PC-3 (cell line): ENCODE data around the gene PIGO. TPM values are rescaled to one million over a fixed set of nuclear protein-coding genes. Genes with fewer than 3 reads are reported as not detected.

Source experiments
- ATAC-seq: fragments of 200-7000 bp; cut with Tn5 transposase; 2 replicates; pipeline ENCODE4 v1.9.1; 2020; ENCODE audit warnings: mild to moderate bottlenecking, moderate library complexity
- BruUV-seq: library from RNA; stranded (reverse); fragments of 400-500 nt; replicated peaks from 2 replicates; lab custom pipeline; 2021; lab: Mats Ljungman, UMichigan
- CTCF ChIA-PET: fragments of 300-600 bp; sonication (Branson Sonifier 250); formaldehyde crosslinking; loops from one replicate; lab custom pipeline; 2022; ENCODE audit warnings: antibody characterized with exemption; lab: Charles Lee
- POLR2A ChIA-PET: fragments of 300-600 bp; sonication (Branson Sonifier 250); formaldehyde crosslinking; loops from one replicate; lab custom pipeline; 2022; ENCODE audit warnings: antibody characterized with exemption; ENCODE audit not compliant: unreplicated experiment; lab: Charles Lee
- DNase-seq: peaks from one replicate; pipeline ENCODE4 v3.0.0-alpha.2; 2015
- H2AFZ ChIP-seq: fragments of 300-600 bp; sonication (generic); 2 replicates; pipeline ENCODE4 v1.6.0; 2016; ENCODE audit warnings: antibody characterized with exemption, low read length
- H3F3A ChIP-seq: fragments of 300-600 bp; sonication (generic); one replicate; pipeline ENCODE4 v1.6.0; 2017; ENCODE audit warnings: antibody characterized with exemption, low read length, control low read depth, mild to moderate bottlenecking; ENCODE audit not compliant: unreplicated experiment
- H3K27ac ChIP-seq: fragments of 300-600 bp; sonication (generic); 2 replicates; pipeline ENCODE4 v1.5.1; 2016; ENCODE audit warnings: mild to moderate bottlenecking, low read length
- H3K27me3 ChIP-seq: fragments of 300-600 bp; sonication (generic); 2 replicates; pipeline ENCODE4 v1.6.1; 2016; ENCODE audit warnings: low read length, mixed read lengths
- H3K36me3 ChIP-seq: fragments of 300-600 bp; sonication (generic); 2 replicates; pipeline ENCODE4 v1.6.1; 2016; ENCODE audit warnings: low read depth, mixed run types, low read length, mixed read lengths
- H3K4me1 ChIP-seq: fragments of 300-600 bp; sonication (generic); 2 replicates; pipeline ENCODE4 v1.5.1; 2016; ENCODE audit warnings: low read length; ENCODE audit not compliant: insufficient read depth
- H3K4me2 ChIP-seq: fragments of 300-600 bp; sonication (generic); 2 replicates; pipeline ENCODE4 v1.6.0; 2016; ENCODE audit warnings: low read length
- H3K4me3 ChIP-seq: fragments of 300-600 bp; sonication (generic); 2 replicates; pipeline ENCODE4 v1.5.1; 2016; ENCODE audit warnings: mild to moderate bottlenecking, low read length, mixed read lengths
- H3K79me2 ChIP-seq: fragments of 300-600 bp; sonication (generic); 2 replicates; pipeline ENCODE4 v1.6.1; 2017; ENCODE audit warnings: low read length, mixed read lengths
- H3K9ac ChIP-seq: fragments of 300-600 bp; sonication (generic); 2 replicates; pipeline ENCODE4 v1.6.0; 2016; ENCODE audit warnings: mild to moderate bottlenecking, low read length
- H3K9me2 ChIP-seq: fragments of 300-600 bp; sonication (generic); replicated peaks from 2 replicates; pipeline ENCODE4 v1.6.1; 2016; ENCODE audit warnings: mixed run types, low read length, mixed read lengths
- H3K9me3 ChIP-seq: fragments of 300-600 bp; sonication (generic); 2 replicates; pipeline ENCODE4 v1.6.1; 2016; ENCODE audit warnings: low read length, mixed read lengths
- H4K20me1 ChIP-seq: fragments of 300-600 bp; sonication (generic); 2 replicates; pipeline ENCODE4 v1.6.1; 2016; ENCODE audit warnings: low read length, mixed read lengths
- EZH2 ChIP-seq: fragments of 300-600 bp; sonication (generic); IDR thresholded peaks from one replicate; pipeline ENCODE4 v1.6.1; 2017; ENCODE audit warnings: antibody characterized with exemption, mild to moderate bottlenecking, low read length; ENCODE audit not compliant: unreplicated experiment
- EZH2phosphoT487 ChIP-seq: fragments of 300-600 bp; sonication (generic); IDR thresholded peaks from 2 replicates; pipeline ENCODE4 v1.6.1; 2018; ENCODE audit warnings: mild to moderate bottlenecking, antibody characterized with exemption, low read length, borderline replicate concordance
- intact Hi-C: fragments of 100-400 bp; cut with micrococcal nuclease; formaldehyde crosslinking; loops from 2 replicates; pipeline ENCODE4 v1.9.0; 2023
- total RNA-seq: library from RNA; depleted of rRNA; stranded (reverse); fragments of >200 nt; gene quantifications from 2 replicates; pipeline ENCODE4 v1.2.3, GENCODE V29; 2014
- TF ChIP-seq, protein P1 (sequence below): fragments of 300-600 bp; sonication (generic); conservative IDR thresholded peaks from 2 replicates; pipeline ENCODE4 v1.5.1; 2017; ENCODE audit warnings: antibody characterized with exemption, low read depth, mild to moderate bottlenecking, low read length

Gene PIGO
- total RNA-seq, 1 experiment from 2014 or later, result 18.2 TPM

DNA sequence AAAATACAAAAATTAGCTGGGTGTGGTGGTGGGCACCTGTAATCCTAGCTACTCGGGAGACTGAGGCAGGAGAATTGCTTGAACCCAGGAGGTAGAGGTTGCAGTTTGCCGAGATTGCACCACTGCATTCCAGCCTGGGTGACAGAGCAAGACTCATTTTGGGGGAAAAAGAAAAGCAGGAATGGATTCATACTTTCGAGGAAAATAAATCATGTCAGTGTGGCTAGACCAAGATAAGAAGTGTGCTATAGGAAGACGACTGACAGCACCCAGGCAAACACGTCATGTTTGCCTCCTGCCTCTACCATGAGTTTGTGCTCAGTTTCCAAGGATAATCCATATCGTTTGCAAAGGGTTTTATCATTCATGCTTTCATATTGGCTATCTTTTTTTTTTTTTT is 38.5 kb upstream of the PIGO start:
- H4K20me1 ChIP-seq, result no peaks in the 10 kb centered on the region
- no peak overlapping the region for H3K9ac ChIP-seq
- TF ChIP-seq, protein P1, sequence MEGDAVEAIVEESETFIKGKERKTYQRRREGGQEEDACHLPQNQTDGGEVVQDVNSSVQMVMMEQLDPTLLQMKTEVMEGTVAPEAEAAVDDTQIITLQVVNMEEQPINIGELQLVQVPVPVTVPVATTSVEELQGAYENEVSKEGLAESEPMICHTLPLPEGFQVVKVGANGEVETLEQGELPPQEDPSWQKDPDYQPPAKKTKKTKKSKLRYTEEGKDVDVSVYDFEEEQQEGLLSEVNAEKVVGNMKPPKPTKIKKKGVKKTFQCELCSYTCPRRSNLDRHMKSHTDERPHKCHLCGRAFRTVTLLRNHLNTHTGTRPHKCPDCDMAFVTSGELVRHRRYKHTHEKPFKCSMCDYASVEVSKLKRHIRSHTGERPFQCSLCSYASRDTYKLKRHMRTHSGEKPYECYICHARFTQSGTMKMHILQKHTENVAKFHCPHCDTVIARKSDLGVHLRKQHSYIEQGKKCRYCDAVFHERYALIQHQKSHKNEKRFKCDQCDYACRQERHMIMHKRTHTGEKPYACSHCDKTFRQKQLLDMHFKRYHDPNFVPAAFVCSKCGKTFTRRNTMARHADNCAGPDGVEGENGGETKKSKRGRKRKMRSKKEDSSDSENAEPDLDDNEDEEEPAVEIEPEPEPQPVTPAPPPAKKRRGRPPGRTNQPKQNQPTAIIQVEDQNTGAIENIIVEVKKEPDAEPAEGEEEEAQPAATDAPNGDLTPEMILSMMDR, result no peak
- TF ChIP-seq EZH2 (no peak), EZH2phosphoT487 (no peak)
- no peaks in the 10 kb centered on the region for H3K36me3 ChIP-seq
- H2AFZ ChIP-seq, result no peak overlapping the region
- no peaks in the 10 kb centered on the region for H3K27me3 ChIP-seq
- H3K4me3 ChIP-seq, result no peak overlapping the region
- H3K9me2 ChIP-seq, result no peaks in the 10 kb centered on the region
- ATAC-seq (no peak), DNase-seq (no peak)
- no TSS peak for BruUV-seq
- H3K79me2 ChIP-seq, result no peaks in the 10 kb centered on the region
- H3F3A ChIP-seq, result no peaks in the 10 kb centered on the region
- H3K4me2 ChIP-seq, result no peak overlapping the region
- no peaks in the 10 kb centered on the region for H3K4me1 ChIP-seq
- no peaks in the 10 kb centered on the region for H3K9me3 ChIP-seq
- intact Hi-C loops, result no loop called here
- no peak overlapping the region for H3K27ac ChIP-seq
- ChIA-PET CTCF (no interaction called here), POLR2A (no interaction called here)

DNA sequence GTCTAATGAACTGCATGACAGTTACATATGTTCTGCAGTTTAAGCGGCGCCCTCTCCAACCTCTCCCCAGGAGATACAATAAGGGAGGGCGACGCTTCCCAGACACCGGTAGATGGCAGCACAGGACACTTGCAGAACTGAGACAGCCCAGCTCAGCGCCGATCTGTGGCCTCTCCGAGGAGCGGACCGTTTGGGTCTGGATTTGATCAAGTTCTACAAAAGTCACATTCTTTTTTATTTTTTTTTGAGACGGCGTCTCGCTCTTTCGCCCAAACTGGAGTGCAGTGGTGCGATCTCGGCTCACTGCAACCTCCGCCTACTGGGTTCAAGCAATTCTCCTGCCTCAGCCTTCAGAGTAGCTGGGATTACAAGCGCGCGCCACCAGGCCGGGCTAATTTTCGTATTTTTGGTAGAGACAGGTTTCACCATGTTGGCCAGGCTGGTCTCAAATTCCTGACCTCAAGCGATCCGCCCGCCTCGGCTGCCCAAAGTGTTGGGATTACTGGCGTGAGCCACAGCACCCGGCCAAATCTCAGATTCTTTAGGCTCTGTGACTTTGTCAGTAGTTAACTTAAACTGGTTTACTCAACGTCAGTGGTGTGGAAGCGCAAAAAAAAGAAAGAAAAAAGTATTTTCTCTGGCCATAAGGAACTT is 20.6 kb upstream of the PIGO start:
- no peaks in the 10 kb centered on the region for H3K9me3 ChIP-seq
- ATAC-seq (peak; percentile 53), DNase-seq (peak; percentile 89)
- H3K79me2 ChIP-seq, result no peaks in the 10 kb centered on the region
- intact Hi-C loops, result loop anchor here (1.0 to 5.0 kb wide), 5 partner anchors 45 to 435 kb away; partner anchors contain the start of gene UNC13B
- no peaks in the 10 kb centered on the region for H3F3A ChIP-seq
- peak overlapping the region; percentile 83 for H3K4me3 ChIP-seq
- no peaks in the 10 kb centered on the region; the same call in 1 of the 2 replicates for H3K36me3 ChIP-seq
- BruUV-seq, result no TSS peak
- TF ChIP-seq EZH2 (no peak), EZH2phosphoT487 (no peak)
- TF ChIP-seq, protein P1, result peak; percentile 87
- no peaks in the 10 kb centered on the region for H3K27me3 ChIP-seq
- peak overlapping the region; percentile 99 for H3K4me2 ChIP-seq
- peaks cover 32% of the 10 kb centered on the region for H3K4me1 ChIP-seq
- H4K20me1 ChIP-seq, result no peaks in the 10 kb centered on the region
- peak overlapping the region; percentile 54; the same call in 1 of the 2 replicates for H3K9ac ChIP-seq
- no peaks in the 10 kb centered on the region for H3K9me2 ChIP-seq
- peak overlapping the region; percentile 36 for H3K27ac ChIP-seq
- CTCF ChIA-PET, result interaction anchor here (0.7 to 1.7 kb wide), 2 partner anchors 142 to 268 kb away, joined by 3 to 11 read pairs; no protein-coding TSS in a partner anchor
- POLR2A ChIA-PET, result interaction anchor here (0.6 kb wide), 1 partner anchor 157 kb away, joined by 3 read pairs; no protein-coding TSS in a partner anchor
- peak overlapping the region; percentile 93 for H2AFZ ChIP-seq

- peak overlapping the region; percentile 36 for H3K27ac ChIP-seq
Measured at GRCh38 chr9:35116539-35116897, 20.1 kb upstream of the PIGO start.

More at GRCh38 chr9:35116539-35116897, 20.1 kb upstream of the PIGO start:
- Histone ChIP-seq H3K9me2 (no peaks in the 10 kb centered on the region), H3F3A (no peaks in the 10 kb centered on the region), H3K36me3 (no peaks in the 10 kb centered on the region; the same call in 1 of the 2 replicates), H2AFZ (peak overlapping the region; percentile 93), H3K9me3 (no peaks in the 10 kb centered on the region), H4K20me1 (no peaks in the 10 kb centered on the region), H3K4me1 (peaks cover 36% of the 10 kb centered on the region), H3K79me2 (no peaks in the 10 kb centered on the region), H3K9ac (peak overlapping the region; percentile 54), H3K27me3 (no peaks in the 10 kb centered on the region), H3K4me2 (peak overlapping the region; percentile 99), H3K4me3 (peak overlapping the region; percentile 83)
- DNase-seq (no peak), ATAC-seq (peak; percentile 2)
- TSS peak; percentile 21 for BruUV-seq
- ChIA-PET POLR2A (interaction anchor here (0.6 kb wide), 1 partner anchor 157 kb away, joined by 3 read pairs; no protein-coding TSS in a partner anchor), CTCF (interaction anchor here (1.7 kb wide), 1 partner anchor 142 kb away, joined by 11 read pairs; no protein-coding TSS in a partner anchor)
- TF ChIP-seq EZH2, result no peak
- TF ChIP-seq EZH2phosphoT487, result no peak
- TF ChIP-seq, protein P1, result no peak
- intact Hi-C loops, result loop anchor here (1.0 to 5.0 kb wide), 5 partner anchors 46 to 436 kb away; partner anchors contain the start of gene UNC13B
